Osteoblast (primary cell): ENCODE measurements around the gene EML1. TPM values are rescaled to one million over a fixed set of nuclear protein-coding genes. Genes with fewer than 3 reads are reported as not detected.

ENCODE experiments used
- DNase-seq: peaks from one replicate; pipeline ENCODE4 v3.0.0; 2011; ENCODE audit warnings: low spot score, mixed read lengths; ENCODE audit not compliant: insufficient read length; ENCODE audit errors: missing footprints
- H2AFZ ChIP-seq: 2 replicates; pipeline ENCODE4 v1.6.0; 2011; ENCODE audit warnings: mild to moderate bottlenecking, low read length
- H3K27ac ChIP-seq: 2 replicates; pipeline ENCODE4 v1.5.1; 2011; ENCODE audit warnings: mild to moderate bottlenecking, low read depth, low read length, moderate library complexity
- H3K27me3 ChIP-seq: 2 replicates; pipeline ENCODE4 v1.6.0; 2012; ENCODE audit warnings: mild to moderate bottlenecking, control low read depth, inconsistent platforms, low read length, moderate library complexity; ENCODE audit not compliant: insufficient read depth
- H3K36me3 ChIP-seq: 2 replicates; pipeline ENCODE4 v1.5.1; 2011; ENCODE audit warnings: mild to moderate bottlenecking, low read length, control low read depth, moderate library complexity; ENCODE audit not compliant: insufficient read depth
- H3K4me1 ChIP-seq: 2 replicates; pipeline ENCODE4 v1.5.1; 2011; ENCODE audit warnings: mild to moderate bottlenecking, low read length, control low read depth, moderate library complexity; ENCODE audit not compliant: insufficient read depth
- H3K4me2 ChIP-seq: 2 replicates; pipeline ENCODE4 v1.6.0; 2011; ENCODE audit warnings: mild to moderate bottlenecking, low read length; ENCODE audit not compliant: insufficient read depth
- H3K4me3 ChIP-seq: fragments of 200-600 bp; sonication (generic); 3 replicates; pipeline ENCODE4 v1.5.1; 2012; ENCODE audit warnings: mild to moderate bottlenecking, low read length, inconsistent platforms; ENCODE audit not compliant: insufficient read depth
- H3K79me2 ChIP-seq: 2 replicates; pipeline ENCODE4 v1.6.0; 2012; ENCODE audit warnings: mild to moderate bottlenecking, low read length, control low read depth, inconsistent platforms; ENCODE audit not compliant: insufficient read depth
- H3K9me3 ChIP-seq: 2 replicates; pipeline ENCODE4 v1.5.1; 2011; ENCODE audit warnings: low read depth, low read length, control low read depth
- H4K20me1 ChIP-seq: 2 replicates; pipeline ENCODE4 v1.6.0; 2012; ENCODE audit warnings: mild to moderate bottlenecking, low read length, control low read depth; ENCODE audit not compliant: insufficient read depth
- CTCF ChIP-seq: IDR thresholded peaks from 2 replicates; pipeline ENCODE4 v1.5.1; 2011; ENCODE audit warnings: mild to moderate bottlenecking, low read depth, low read length, moderate library complexity; ENCODE audit errors: extremely low read depth
- total RNA-seq: library from RNA; depleted of rRNA; stranded (reverse); fragments of >200 nt; gene quantifications from 2 replicates; pipeline ENCODE4 v1.2.3, GENCODE V29; 2012

The EML1 gene
- total RNA-seq, 1 donor, result 46.7 TPM

GRCh38 chr14:99757331-99758070, 35.7 kb upstream of the EML1 start:
- Histone ChIP-seq H3K27me3 (no peaks in the 10 kb centered on the region), H3K9me3 (no peaks in the 10 kb centered on the region), H2AFZ (no peak overlapping the region), H3K36me3 (no peaks in the 10 kb centered on the region), H4K20me1 (no peaks in the 10 kb centered on the region), H3K79me2 (no peaks in the 10 kb centered on the region), H3K4me2 (peak overlapping the region; percentile 66), H3K4me1 (peaks cover 62% of the 10 kb centered on the region), H3K27ac (peak overlapping the region; percentile 99), H3K4me3 (no peak overlapping the region)
- TF ChIP-seq CTCF, result no peak
- peak; percentile 97 for DNase-seq

GRCh38 chr14:99758121-99758821, 34.9 kb upstream of the EML1 start:
- Histone ChIP-seq H3K27me3 (no peaks in the 10 kb centered on the region), H3K4me3 (peak overlapping the region; percentile 10), H4K20me1 (no peaks in the 10 kb centered on the region), H2AFZ (no peak overlapping the region), H3K4me2 (peak overlapping the region; percentile 66), H3K9me3 (no peaks in the 10 kb centered on the region), H3K4me1 (peaks cover 55% of the 10 kb centered on the region), H3K27ac (peak overlapping the region; percentile 99), H3K79me2 (no peaks in the 10 kb centered on the region), H3K36me3 (no peaks in the 10 kb centered on the region)
- peak; percentile 93 for DNase-seq
- no peak for TF ChIP-seq CTCF

DNA sequence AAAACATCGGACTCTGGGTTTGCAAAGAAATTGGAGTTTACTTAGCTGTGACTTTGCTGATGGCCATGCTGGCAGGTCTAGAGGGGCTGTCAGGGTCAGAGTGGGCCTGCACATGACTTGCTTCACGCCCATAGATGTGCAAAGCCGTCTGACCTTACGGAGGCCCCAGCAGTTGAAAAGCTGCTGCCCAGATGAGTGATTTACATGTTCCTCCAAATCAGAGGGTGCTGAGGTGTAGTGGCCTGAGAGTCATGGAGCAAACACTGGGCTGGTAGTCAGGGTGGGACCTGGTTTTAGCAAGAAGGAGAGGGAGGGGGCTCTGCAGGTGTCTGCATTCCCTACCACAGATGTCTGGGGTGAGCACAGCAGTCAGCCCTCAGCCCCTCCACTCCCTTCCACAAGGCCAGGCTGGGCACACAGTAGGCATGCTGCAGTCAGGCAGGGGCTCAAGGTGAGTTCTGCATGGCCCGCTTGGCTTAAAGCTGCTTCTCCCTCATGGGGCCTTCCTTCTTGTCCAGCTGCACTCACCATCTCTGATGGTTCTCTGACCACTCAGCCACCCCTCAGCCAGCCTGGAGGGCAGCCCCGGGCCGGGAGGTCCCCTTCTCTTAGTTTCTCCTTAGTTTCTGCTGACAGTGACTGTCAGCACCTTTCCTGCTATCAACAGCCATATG, 34.2 kb upstream of the EML1 start:
- peak overlapping the region; percentile 99 for H3K27ac ChIP-seq
- no peaks in the 10 kb centered on the region for H3K27me3 ChIP-seq
- TF ChIP-seq CTCF, result no peak
- H3K36me3 ChIP-seq, result no peaks in the 10 kb centered on the region
- no peak overlapping the region for H3K4me3 ChIP-seq
- H3K4me2 ChIP-seq, result peak overlapping the region; percentile 66
- H3K9me3 ChIP-seq, result no peaks in the 10 kb centered on the region
- no peaks in the 10 kb centered on the region for H4K20me1 ChIP-seq
- peaks cover 47% of the 10 kb centered on the region for H3K4me1 ChIP-seq
- no peaks in the 10 kb centered on the region for H3K79me2 ChIP-seq
- H2AFZ ChIP-seq, result no peak overlapping the region
- peak; percentile 48 for DNase-seq

DNA sequence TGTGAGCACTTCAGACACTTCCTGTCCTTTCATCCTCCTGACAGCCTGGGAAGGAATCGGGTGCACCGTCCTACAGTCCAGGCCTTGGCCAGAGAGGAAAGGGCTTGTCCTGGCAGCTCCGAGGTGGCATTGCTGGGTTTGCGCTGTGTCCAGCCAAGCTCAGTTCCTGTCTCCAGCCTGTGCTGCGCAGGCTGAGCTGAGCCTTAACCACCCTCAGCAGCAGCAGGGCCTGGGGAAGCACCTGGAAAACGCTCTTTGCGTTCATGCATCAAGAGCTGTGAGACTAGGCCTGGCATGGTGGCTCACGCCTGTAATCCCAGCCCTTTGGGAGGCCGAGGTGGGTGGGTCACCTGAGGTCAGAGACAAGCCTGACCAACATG, 33.7 kb upstream of the EML1 start:
- Histone ChIP-seq H3K4me1 (peaks cover 42% of the 10 kb centered on the region), H3K27ac (no peak overlapping the region), H3K36me3 (no peaks in the 10 kb centered on the region), H4K20me1 (no peaks in the 10 kb centered on the region), H3K4me2 (no peak overlapping the region), H3K4me3 (no peak overlapping the region), H3K9me3 (no peaks in the 10 kb centered on the region), H3K27me3 (no peaks in the 10 kb centered on the region), H3K79me2 (no peaks in the 10 kb centered on the region), H2AFZ (no peak overlapping the region)
- no peak for TF ChIP-seq CTCF
- DNase-seq, result no peak
